ENCODE results near the gene NAT8L.
A peak's percentile ranks its signal among the peaks of the same experiment; 100 is the strongest.
"Not testable (repeated sequence)": the region's sequence is repeated elsewhere in the genome, so short reads cannot be mapped to it uniquely, and the experiment has no call there.

Gene NAT8L

GRCh38 chr4:2059046-2059725 is at the start of gene NAT8L:
Gene NAT8L (plus strand): TSS chr4:2059327. CDS start chr4:2059512, 185 bp downstream.
- peak; percentile 27 for DNase-seq

- DNase-seq = peak; percentile 28
Observed at GRCh38 chr4:2009651-2010233, 49.4 kb upstream of the NAT8L start.

GRCh38 chr4:2011583-2011982 is 47.5 kb upstream of the NAT8L start:
- no peak for DNase-seq

- DNase-seq = no peak
Observed at GRCh38 chr4:2015008-2015407, 44.1 kb upstream of the NAT8L start.

GRCh38 chr4:2021358-2022018 is 37.6 kb upstream of the NAT8L start:
- DNase-seq = not testable (repeated sequence)

- no peak for DNase-seq
Observed at GRCh38 chr4:2024683-2025082, 34.4 kb upstream of the NAT8L start.

GRCh38 chr4:2025817-2026216 is 33.3 kb upstream of the NAT8L start:
- no peak for DNase-seq

GRCh38 chr4:2027120-2027519 is 32.0 kb upstream of the NAT8L start:
- not testable (repeated sequence) for DNase-seq

GRCh38 chr4:2031161-2031560 is 28.0 kb upstream of the NAT8L start:
- DNase-seq = not testable (repeated sequence)

- DNase-seq = no peak
Observed at GRCh38 chr4:2036327-2036726, 22.8 kb upstream of the NAT8L start.

- DNase-seq = no peak
Observed at GRCh38 chr4:2036866-2037265, 22.3 kb upstream of the NAT8L start.

GRCh38 chr4:2040391-2041238 is 18.5 kb upstream of the NAT8L start:
- no peak for DNase-seq

GRCh38 chr4:2041239-2042130 is 17.6 kb upstream of the NAT8L start:
- DNase-seq = peak; percentile 46

- DNase-seq = no peak
Observed at GRCh38 chr4:2042204-2042946, 16.8 kb upstream of the NAT8L start.

- DNase-seq = no peak
Observed at GRCh38 chr4:2042947-2043395, 16.2 kb upstream of the NAT8L start.

GRCh38 chr4:2043396-2044118 is 15.6 kb upstream of the NAT8L start:
- no peak for DNase-seq

GRCh38 chr4:2044119-2044485 is 15.0 kb upstream of the NAT8L start:
- no peak for DNase-seq

- DNase-seq = no peak
Observed at GRCh38 chr4:2044542-2045517, 14.3 kb upstream of the NAT8L start.

GRCh38 chr4:2045518-2045951 is 13.6 kb upstream of the NAT8L start:
- no peak for DNase-seq
